HG03457 (cell line): ENCODE data around the gene BPIFA1.

ENCODE experiments used
- ATAC-seq: cut with Tn5 transposase; IDR thresholded peaks from one replicate; pipeline ENCODE4 v1.9.1; 2021; ENCODE audit warnings: moderate number of reproducible peaks; ENCODE audit not compliant: unreplicated experiment

The BPIFA1 gene

GRCh38 chr20:33235696-33236095, at the start of gene BPIFA1:
BPIFA1 (plus strand) TSS chr20:33235996; CDS start chr20:33237712, 1,716 bp downstream.
- no peak for ATAC-seq

GRCh38 chr20:33187491-33187890, 48.3 kb upstream of the BPIFA1 start:
- no peak for ATAC-seq

- ATAC-seq: no peak
Observed at GRCh38 chr20:33188421-33188820, 47.4 kb upstream of the BPIFA1 start.

- no peak for ATAC-seq
Observed at GRCh38 chr20:33191484-33191883, 44.3 kb upstream of the BPIFA1 start.

GRCh38 chr20:33191955-33192354, 43.8 kb upstream of the BPIFA1 start:
- no peak for ATAC-seq

- ATAC-seq: no peak
Observed at GRCh38 chr20:33192912-33193501, 42.8 kb upstream of the BPIFA1 start.

GRCh38 chr20:33199026-33199425, 36.8 kb upstream of the BPIFA1 start:
- no peak for ATAC-seq

GRCh38 chr20:33202451-33202850, 33.3 kb upstream of the BPIFA1 start:
- ATAC-seq: no peak

- ATAC-seq: no peak
Observed at GRCh38 chr20:33203444-33203843, 32.4 kb upstream of the BPIFA1 start.

GRCh38 chr20:33209789-33210188, 26.0 kb upstream of the BPIFA1 start:
- ATAC-seq: no peak

- ATAC-seq: no peak
Observed at GRCh38 chr20:33210371-33210770, 25.4 kb upstream of the BPIFA1 start.

GRCh38 chr20:33211817-33212424, 23.9 kb upstream of the BPIFA1 start:
- no peak for ATAC-seq

GRCh38 chr20:33217052-33217451, 18.7 kb upstream of the BPIFA1 start, which contains the start of gene BPIFA3:
BPIFA3 (plus strand) TSS chr20:33217352; CDS start chr20:33217537, 185 bp downstream.
- no peak for ATAC-seq

GRCh38 chr20:33224399-33224798, 11.4 kb upstream of the BPIFA1 start:
- no peak for ATAC-seq

- ATAC-seq: no peak
Observed at GRCh38 chr20:33229843-33230242, 6.0 kb upstream of the BPIFA1 start.

GRCh38 chr20:33231237-33231636, 4.6 kb upstream of the BPIFA1 start:
- ATAC-seq: no peak

- ATAC-seq: no peak
Observed at GRCh38 chr20:33232486-33233072, 3.2 kb upstream of the BPIFA1 start.

- no peak for ATAC-seq
Observed at GRCh38 chr20:33233129-33233774, 2.5 kb upstream of the BPIFA1 start.

GRCh38 chr20:33234050-33234449, 1.7 kb upstream of the BPIFA1 start:
- ATAC-seq: no peak

GRCh38 chr20:33236351-33236750, 555 bp downstream of the BPIFA1 start:
- ATAC-seq: no peak

- ATAC-seq: no peak
Observed at GRCh38 chr20:33237989-33238388, 2.2 kb downstream of the BPIFA1 start.

- no peak for ATAC-seq
Observed at GRCh38 chr20:33239418-33239817, 3.6 kb downstream of the BPIFA1 start.
